CD14-positive monocyte (primary cell): ENCODE measurements around the gene CBLIF. TPM values are rescaled to one million over a fixed set of nuclear protein-coding genes. Genes with fewer than 3 reads are reported as not detected.

Experiments used
- DNase-seq, 3 donors: peaks; one replicate each; pipeline ENCODE4 v3.0.0-alpha.2; 2011 to 2022
- H2AFZ ChIP-seq: 2 replicates; pipeline ENCODE4 v1.6.0; 2012; ENCODE audit warnings: mild to moderate bottlenecking, low read depth, low read length, inconsistent platforms; ENCODE audit not compliant: insufficient read depth, poor library complexity, severe bottlenecking
- H3K27ac ChIP-seq, 2 donors: 1 replicate in 1 of 2; 2 replicates in 1 of 2; pipeline ENCODE4 v1.5.1; 2012 to 2013; ENCODE audit warnings: low read length in 2 of 2, control low read depth in 1 of 2, inconsistent platforms in 1 of 2, low read depth in 1 of 2, mild to moderate bottlenecking in 1 of 2
- H3K27me3 ChIP-seq, 2 donors: one replicate each; pipeline versions ENCODE4 v1.6.0 to v1.6.1; 2011 to 2013; ENCODE audit warnings: low read length in 2 of 2; ENCODE audit not compliant: control insufficient read depth in 2 of 2, insufficient read depth in 2 of 2
- H3K36me3 ChIP-seq, 2 donors: replicated peaks in 1 of 2; 1 replicate in 1 of 2; 2 replicates in 1 of 2; pipeline versions ENCODE4 v1.5.1 to v1.6.1; 2012 to 2013; ENCODE audit warnings: low read length in 2 of 2, control low read depth in 1 of 2, inconsistent platforms in 1 of 2, mild to moderate bottlenecking in 1 of 2; ENCODE audit not compliant: insufficient read depth in 2 of 2, control insufficient read depth in 1 of 2
- H3K4me1 ChIP-seq, 2 donors: 1 replicate in 1 of 2; 2 replicates in 1 of 2; pipeline versions ENCODE4 v1.5.1 to v1.6.1; 2012 to 2013; ENCODE audit warnings: low read length in 2 of 2, control low read depth in 1 of 2, inconsistent platforms in 1 of 2, mild to moderate bottlenecking in 1 of 2, moderate library complexity in 1 of 2; ENCODE audit not compliant: insufficient read depth in 2 of 2, control insufficient read depth in 1 of 2
- H3K4me2 ChIP-seq: replicated peaks from 2 replicates; pipeline ENCODE3; 2012; ENCODE audit warnings: low read length, moderate library complexity, mild to moderate bottlenecking; ENCODE audit not compliant: poor library complexity, severe bottlenecking; ENCODE audit errors: extremely low read depth
- H3K4me3 ChIP-seq, 3 experiments: fragments of 200-600 bp in 1 of 3; sonication (generic) in 1 of 3; replicated peaks in 1 of 3; 1 replicate in 2 of 3; 2 replicates in 1 of 3; pipeline ENCODE4 v1.5.1; 2011 to 2013; ENCODE audit warnings: low read length in 3 of 3, mild to moderate bottlenecking in 3 of 3, control low read depth in 2 of 3, low read depth in 2 of 3, inconsistent platforms in 1 of 3, moderate library complexity in 1 of 3
- H3K79me2 ChIP-seq: 2 replicates; pipeline ENCODE4 v1.6.0; 2012; ENCODE audit warnings: mild to moderate bottlenecking, control low read depth, inconsistent platforms, low read length, moderate library complexity; ENCODE audit not compliant: insufficient read depth
- H3K9ac ChIP-seq: 2 replicates; pipeline ENCODE4 v1.6.0; 2017; ENCODE audit warnings: low read length, mild to moderate bottlenecking; ENCODE audit not compliant: insufficient read depth, poor library complexity, severe bottlenecking
- H3K9me3 ChIP-seq, 2 donors: replicated peaks in 1 of 2; 1 replicate in 1 of 2; 2 replicates in 1 of 2; pipeline versions ENCODE4 v1.5.1 to v1.6.1; 2012 to 2013; ENCODE audit warnings: low read length in 2 of 2, control low read depth in 1 of 2; ENCODE audit not compliant: control insufficient read depth in 1 of 2, insufficient read depth in 1 of 2
- H4K20me1 ChIP-seq: 2 replicates; pipeline ENCODE4 v1.6.0; 2012; ENCODE audit warnings: mild to moderate bottlenecking, low read length, control low read depth, moderate library complexity; ENCODE audit not compliant: insufficient read depth
- H3K27ac Mint-ChIP-seq, 7 donors: one replicate each; pipeline ENCODE4 v1.8.0; 2020; ENCODE audit warnings: mild to moderate bottlenecking in 7 of 7, mixed read lengths in 7 of 7, moderate library complexity in 6 of 7, inconsistent platforms in 2 of 7
- H3K27me3 Mint-ChIP-seq, 3 donors: one replicate each; pipeline ENCODE4 v1.8.0; 2021 to 2022; ENCODE audit warnings: low read depth in 3 of 3, mild to moderate bottlenecking in 3 of 3, mixed read lengths in 3 of 3, moderate library complexity in 3 of 3, inconsistent platforms in 1 of 3
- H3K36me3 Mint-ChIP-seq, 2 donors: one replicate each; pipeline ENCODE4 v1.8.0; 2020; ENCODE audit warnings: mixed read lengths in 2 of 2, inconsistent platforms in 1 of 2, mild to moderate bottlenecking in 1 of 2
- H3K4me1 Mint-ChIP-seq: one replicate; pipeline ENCODE4 v1.8.0; 2020; ENCODE audit warnings: mild to moderate bottlenecking, mixed read lengths
- H3K4me3 Mint-ChIP-seq, 2 donors: one replicate each; pipeline ENCODE4 v1.8.0; 2020; ENCODE audit warnings: mild to moderate bottlenecking in 2 of 2, mixed read lengths in 2 of 2, moderate library complexity in 1 of 2
- H3K9me3 Mint-ChIP-seq, 7 donors: one replicate each; pipeline ENCODE4 v1.8.0; 2020 to 2022; ENCODE audit warnings: mixed read lengths in 7 of 7, mild to moderate bottlenecking in 6 of 7, moderate library complexity in 6 of 7, inconsistent platforms in 2 of 7
- CTCF ChIP-seq: fragments of 200-600 bp; IDR thresholded peaks from one replicate; pipeline ENCODE4 v1.8.0; 2022; ENCODE audit warnings: antibody characterized with exemption, mild to moderate bottlenecking
- WGBS: methylation state at CpG from one replicate; pipeline ENCODE4 v1.1.5; 2013; ENCODE audit warnings: missing lambda C conversion rate; ENCODE audit not compliant: insufficient coverage; 5-methylcytosine and 5-hydroxymethylcytosine counted together
- intact Hi-C, 2 donors: fragments of 100-400 bp; cut with micrococcal nuclease; formaldehyde crosslinking; loops; one replicate each; pipeline versions ENCODE4 v1.15.0 to v1.15.1; 2023
- polyA plus RNA-seq, 3 donors: library from polyadenylated mRNA; depleted of rRNA in 1 of 3; unstranded in 2 of 3; stranded (reverse) in 1 of 3; fragments of 300-500 nt in 2 of 3; fragments of >200 nt in 1 of 3; fragmentation: Illumina TruSeq in 2 of 3; gene quantifications; 1 replicate in 2 of 3; 2 replicates in 1 of 3; pipeline ENCODE4 v1.2.3, GENCODE V29; 2012 to 2021

The CBLIF gene
- polyA plus RNA-seq, 3 donors, result not detected

DNA sequence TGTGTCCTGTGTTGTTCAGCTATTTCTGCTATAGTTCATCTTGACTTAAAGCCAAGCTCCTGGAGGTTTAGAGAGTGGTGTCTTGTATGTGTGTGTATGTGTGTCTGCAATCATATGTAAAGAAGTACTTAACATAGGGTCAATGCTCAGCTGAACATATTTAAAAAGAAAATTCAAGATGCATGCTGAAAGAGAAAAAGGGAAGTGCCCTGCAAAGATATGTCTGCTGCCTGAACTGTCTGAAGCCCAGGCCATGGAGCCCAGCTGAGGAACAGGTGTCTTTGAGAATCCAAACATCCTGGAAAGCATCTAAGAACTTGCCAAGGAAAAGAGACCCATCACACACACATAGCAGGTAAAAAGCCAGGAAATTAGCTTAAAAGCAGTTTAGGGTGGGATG, 14.4 kb upstream of the CBLIF start:
- Histone ChIP-seq H3K36me3 (no peaks in the 10 kb centered on the region), H3K79me2 (no peaks in the 10 kb centered on the region), H3K4me2 (no peak overlapping the region), H3K9ac (no peak overlapping the region), H3K27ac (no peak overlapping the region), H3K4me1 (peaks cover 7 to 8% of the 10 kb centered on the region in 2 donors), H2AFZ (no peak overlapping the region), H3K4me3 (no peak overlapping the region), H3K27me3 (no peaks in the 10 kb centered on the region), H3K9me3 (no peaks in the 10 kb centered on the region), H4K20me1 (no peaks in the 10 kb centered on the region)
- no peaks in the 10 kb centered on the region for H3K9me3 Mint-ChIP-seq
- H3K4me1 Mint-ChIP-seq, result peaks cover 23% of the 10 kb centered on the region
- peaks cover 0 to 2% (median 0%) of the 10 kb centered on the region in 3 donors for H3K27me3 Mint-ChIP-seq
- no peak for DNase-seq
- no peak for TF ChIP-seq CTCF
- H3K27ac Mint-ChIP-seq, result no peak overlapping the region
- no peak overlapping the region for H3K4me3 Mint-ChIP-seq
- intact Hi-C loops, result no loop called here
- no peaks in the 10 kb centered on the region for H3K36me3 Mint-ChIP-seq

GRCh38 chr11:59857439-59858434, 12.4 kb upstream of the CBLIF start:
- no peak overlapping the region for H3K27ac ChIP-seq
- H3K9ac ChIP-seq, result no peak overlapping the region
- no peak overlapping the region for H3K4me3 ChIP-seq
- H3K79me2 ChIP-seq, result no peaks in the 10 kb centered on the region
- H4K20me1 ChIP-seq, result no peaks in the 10 kb centered on the region
- Mint-ChIP-seq H3K27me3 (no peaks in the 10 kb centered on the region), H3K36me3 (no peaks in the 10 kb centered on the region), H3K27ac (no peak overlapping the region), H3K4me1 (peaks cover 22% of the 10 kb centered on the region), H3K4me3 (no peak overlapping the region), H3K9me3 (no peaks in the 10 kb centered on the region)
- H2AFZ ChIP-seq, result no peak overlapping the region
- TF ChIP-seq CTCF, result no peak
- no peaks in the 10 kb centered on the region for H3K36me3 ChIP-seq
- DNase-seq, result peak in 2 of 3 donors; percentile 8 to 20
- H3K27me3 ChIP-seq, result no peaks in the 10 kb centered on the region
- no peak overlapping the region for H3K4me2 ChIP-seq
- intact Hi-C loops, result no loop called here
- 64% methylated on average over 3 of the region's 10 CpGs for WGBS
- peaks cover 7 to 8% of the 10 kb centered on the region in 2 donors for H3K4me1 ChIP-seq
- no peaks in the 10 kb centered on the region for H3K9me3 ChIP-seq
